HCT116 (cell line): ENCODE results near the gene BNC2. TPM values are rescaled to one million over a fixed set of nuclear protein-coding genes. Genes with fewer than 3 reads are reported as not detected.
"Not testable (repeated sequence)": the region's sequence is repeated elsewhere in the genome, so short reads cannot be mapped to it uniquely, and the experiment has no call there.

ENCODE experiments used
- ATAC-seq: fragments of 200-7000 bp; cut with Tn5 transposase; 2 replicates; pipeline ENCODE4 v1.9.1; 2020; ENCODE audit warnings: mild to moderate bottlenecking, moderate library complexity
- BruUV-seq: library from RNA; stranded (reverse); fragments of 400-500 nt; replicated peaks from 2 replicates; lab custom pipeline; 2021; lab: Mats Ljungman, UMichigan
- CTCF ChIA-PET: fragments of 300-600 bp; sonication (Branson Sonifier 250); formaldehyde crosslinking; loops from one replicate; lab custom pipeline; 2021; ENCODE audit warnings: antibody characterized with exemption; lab: Charles Lee
- POLR2A ChIA-PET: fragments of 300-600, 350-600 bp; sonication (Branson Sonifier 250); formaldehyde crosslinking; loops from one replicate; lab custom pipeline; 2021; ENCODE audit warnings: antibody characterized with exemption; lab: Charles Lee
- RAD21 ChIA-PET, 2 experiments: fragments of 300-600 bp; sonication (Branson Sonifier 250); formaldehyde crosslinking; loops; one replicate each; lab custom pipeline; 2023; ENCODE audit warnings: low total read pairs in 2 of 2; ENCODE audit not compliant: uncharacterized antibody in 2 of 2, unreplicated experiment in 2 of 2, low non-redundant PET in 1 of 2; lab: Charles Lee
- DNase-seq: peaks from one replicate; pipeline ENCODE4 v3.0.0-alpha.2; 2010; ENCODE audit warnings: low read depth, low spot score
- H2AFZ ChIP-seq: fragments of 200-600 bp; shearing (Covaris generic), sonication (generic); 2 replicates; pipeline ENCODE4 v1.6.1; 2017; ENCODE audit warnings: low read depth, mixed run types, mixed read lengths, antibody characterized with exemption, low read length; ENCODE audit not compliant: poor library complexity, severe bottlenecking
- H3K27ac ChIP-seq: 2 replicates; pipeline ENCODE4 v1.5.1; 2012; ENCODE audit warnings: low read depth, low read length
- H3K27me3 ChIP-seq: fragments of 200-600 bp; sonication (generic); 2 replicates; pipeline ENCODE4 v1.6.1; 2016; ENCODE audit warnings: mixed run types, low read length, mixed read lengths; ENCODE audit not compliant: insufficient read depth
- H3K36me3 ChIP-seq, 2 experiments: fragments of 200-500 bp in 1 of 2; fragments of 200-600 bp in 1 of 2; sonication (Bioruptor generic) in 1 of 2; sonication (generic) in 1 of 2; 2 replicates each; pipeline versions ENCODE4 v1.5.1 to v1.6.1; 2014 to 2016; ENCODE audit warnings: low read length in 2 of 2, inconsistent platforms in 1 of 2, mixed read lengths in 1 of 2, mixed run types in 1 of 2; ENCODE audit not compliant: insufficient read depth in 2 of 2, control insufficient read depth in 1 of 2
- H3K4me1 ChIP-seq, 2 experiments: fragments of 200-600 bp in 1 of 2; sonication (generic) in 1 of 2; 2 replicates each; pipeline versions ENCODE4 v1.5.1 to v1.6.1; 2012 to 2017; ENCODE audit warnings: low read length in 2 of 2, inconsistent platforms in 1 of 2, mild to moderate bottlenecking in 1 of 2, mixed read lengths in 1 of 2, mixed run types in 1 of 2, moderate library complexity in 1 of 2; ENCODE audit not compliant: insufficient read depth in 2 of 2, control insufficient read depth in 1 of 2
- H3K4me2 ChIP-seq: fragments of 200-600 bp; sonication (generic); 2 replicates; pipeline ENCODE4 v1.6.1; 2017; ENCODE audit warnings: mixed run types, low read length, mixed read lengths
- H3K4me3 ChIP-seq, 2 experiments: fragments of 200-600 bp in 1 of 2; sonication (generic) in 1 of 2; replicated peaks in 1 of 2; 2 replicates each; pipeline ENCODE4 v1.5.1; 2011 to 2016; ENCODE audit warnings: low read length in 2 of 2, control low read depth in 1 of 2, low read depth in 1 of 2, mild to moderate bottlenecking in 1 of 2, mixed read lengths in 1 of 2, mixed run types in 1 of 2
- H3K79me2 ChIP-seq: fragments of 200-600 bp; sonication (generic); 2 replicates; pipeline ENCODE4 v1.6.1; 2017; ENCODE audit warnings: mild to moderate bottlenecking, mixed run types, low read length, moderate library complexity, mixed read lengths; ENCODE audit not compliant: insufficient read depth
- H3K9ac ChIP-seq: fragments of 200-600 bp; sonication (generic); 2 replicates; pipeline ENCODE4 v1.6.1; 2016; ENCODE audit warnings: low read length, mixed read lengths
- H3K9me2 ChIP-seq: fragments of 200-600 bp; sonication (generic), shearing (Covaris generic); 2 replicates; pipeline ENCODE4 v1.6.1; 2017; ENCODE audit warnings: mixed run types, mild to moderate bottlenecking, moderate library complexity; ENCODE audit not compliant: insufficient read depth
- H3K9me3 ChIP-seq, 2 experiments: fragments of 200-500 bp in 1 of 2; fragments of 200-600 bp in 1 of 2; sonication (Bioruptor generic) in 1 of 2; sonication (generic) in 1 of 2; 2 replicates each; pipeline ENCODE4 v1.6.1; 2014 to 2017; ENCODE audit warnings: low read length in 2 of 2, mixed read lengths in 2 of 2, inconsistent platforms in 1 of 2, low read depth in 1 of 2, mild to moderate bottlenecking in 1 of 2, mixed run types in 1 of 2, moderate library complexity in 1 of 2; ENCODE audit not compliant: control insufficient read depth in 1 of 2, insufficient read depth in 1 of 2
- H4K20me1 ChIP-seq: fragments of 200-600 bp; sonication (generic), shearing (Covaris generic); 2 replicates; pipeline ENCODE4 v1.6.1; 2017; ENCODE audit warnings: mixed run types, mild to moderate bottlenecking, moderate library complexity; ENCODE audit not compliant: insufficient read depth
- JUND ChIP-seq: IDR thresholded peaks from 2 replicates; pipeline ENCODE4 v1.6.1; 2012
- POLR2AphosphoS5 ChIP-seq: IDR thresholded peaks from 2 replicates; pipeline ENCODE4 v1.6.1; 2011; ENCODE audit warnings: mild to moderate bottlenecking, low read depth, low read length, moderate library complexity
- SP1 ChIP-seq: IDR thresholded peaks from 2 replicates; pipeline ENCODE4 v1.6.1; 2012; ENCODE audit warnings: low read depth
- intact Hi-C: fragments of 100-400 bp; cut with micrococcal nuclease; formaldehyde crosslinking; loops from 2 replicates; pipeline ENCODE4 v1.10.0; 2022
- total RNA-seq: library from RNA; stranded (reverse); gene quantifications from one replicate; pipeline ENCODE4 v1.2.1, GENCODE V29; 2021; ENCODE audit not compliant: unreplicated experiment
- TF ChIP-seq, protein P1 (sequence below): IDR thresholded peaks from 2 replicates; pipeline ENCODE4 v1.6.1; 2011; ENCODE audit warnings: mild to moderate bottlenecking, low read length, moderate library complexity; ENCODE audit not compliant: insufficient replicate concordance; ENCODE audit errors: extremely low read depth

Gene BNC2
- total RNA-seq, 1 experiment from 2014 or later = 0.37 TPM

DNA sequence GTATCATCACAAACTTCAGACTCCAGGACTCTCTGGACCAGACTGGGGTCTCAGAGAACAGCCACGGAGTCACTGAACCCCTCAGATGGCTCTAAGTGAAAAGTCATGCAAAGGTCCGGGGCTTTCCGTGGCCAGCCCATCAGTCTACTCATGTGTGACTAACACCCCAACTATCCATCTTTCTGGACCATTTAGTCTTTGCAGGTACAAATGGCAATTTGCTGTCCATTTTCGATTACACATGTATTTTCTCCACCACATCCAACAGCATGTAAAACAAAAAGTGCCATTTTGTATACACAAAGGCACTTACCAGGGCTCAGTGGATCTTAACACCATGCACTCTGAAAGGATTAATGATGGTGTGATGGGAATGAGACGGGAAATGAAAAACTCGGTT lies 387.7 kb downstream of the BNC2 start:
- Histone ChIP-seq H3K79me2 (no peaks in the 10 kb centered on the region), H4K20me1 (no peaks in the 10 kb centered on the region), H3K27ac (no peak overlapping the region), H2AFZ (no peak overlapping the region), H3K9me3 (no peaks in the 10 kb centered on the region), H3K27me3 (peaks cover 32% of the 10 kb centered on the region), H3K9ac (no peak overlapping the region), H3K36me3 (no peaks in the 10 kb centered on the region), H3K9me2 (no peaks in the 10 kb centered on the region), H3K4me2 (no peak overlapping the region), H3K4me3 (no peak overlapping the region), H3K4me1 (no peaks in the 10 kb centered on the region)
- ChIA-PET RAD21 (no interaction called here), POLR2A (no interaction called here), CTCF (no interaction called here)
- no peak for DNase-seq
- no peak for ATAC-seq
- intact Hi-C loops = no loop called here
- TF ChIP-seq JUND (no peak), SP1 (no peak), POLR2AphosphoS5 (no peak)
- TF ChIP-seq, protein P1, sequence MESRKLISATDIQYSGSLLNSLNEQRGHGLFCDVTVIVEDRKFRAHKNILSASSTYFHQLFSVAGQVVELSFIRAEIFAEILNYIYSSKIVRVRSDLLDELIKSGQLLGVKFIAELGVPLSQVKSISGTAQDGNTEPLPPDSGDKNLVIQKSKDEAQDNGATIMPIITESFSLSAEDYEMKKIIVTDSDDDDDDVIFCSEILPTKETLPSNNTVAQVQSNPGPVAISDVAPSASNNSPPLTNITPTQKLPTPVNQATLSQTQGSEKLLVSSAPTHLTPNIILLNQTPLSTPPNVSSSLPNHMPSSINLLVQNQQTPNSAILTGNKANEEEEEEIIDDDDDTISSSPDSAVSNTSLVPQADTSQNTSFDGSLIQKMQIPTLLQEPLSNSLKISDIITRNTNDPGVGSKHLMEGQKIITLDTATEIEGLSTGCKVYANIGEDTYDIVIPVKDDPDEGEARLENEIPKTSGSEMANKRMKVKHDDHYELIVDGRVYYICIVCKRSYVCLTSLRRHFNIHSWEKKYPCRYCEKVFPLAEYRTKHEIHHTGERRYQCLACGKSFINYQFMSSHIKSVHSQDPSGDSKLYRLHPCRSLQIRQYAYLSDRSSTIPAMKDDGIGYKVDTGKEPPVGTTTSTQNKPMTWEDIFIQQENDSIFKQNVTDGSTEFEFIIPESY = no peak
- no TSS peak for BruUV-seq

DNA sequence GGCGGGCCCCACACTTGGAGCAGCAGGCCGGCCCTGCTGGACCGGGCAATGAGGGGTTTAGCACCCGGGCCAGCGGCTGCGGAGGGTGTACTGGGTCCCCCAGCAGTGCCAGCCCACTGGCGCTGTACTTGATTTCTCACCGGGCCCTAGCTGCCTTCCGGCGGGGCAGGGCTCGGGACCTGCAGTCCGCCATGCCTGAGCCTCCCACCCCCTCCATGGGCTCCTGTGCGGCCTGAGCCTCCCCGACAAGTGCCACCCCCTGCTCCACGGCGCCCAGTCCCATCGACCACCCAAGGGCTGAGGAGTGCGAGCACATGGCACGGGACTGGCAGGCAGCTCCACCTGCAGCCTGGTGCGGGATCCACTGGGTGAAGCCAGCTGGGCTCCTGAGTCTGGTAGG lies 389.9 kb downstream of the BNC2 start:
- H3K9me2 ChIP-seq, RAD21 ChIA-PET, H3K79me2 ChIP-seq, H3K36me3 ChIP-seq, H2AFZ ChIP-seq, H4K20me1 ChIP-seq, H3K4me1 ChIP-seq, H3K4me3 ChIP-seq, BruUV-seq, H3K27ac ChIP-seq, DNase-seq, ATAC-seq, CTCF ChIA-PET, H3K9ac ChIP-seq, POLR2A ChIA-PET, intact Hi-C loops, H3K4me2 ChIP-seq, H3K9me3 ChIP-seq: not testable (repeated sequence)
- H3K27me3 ChIP-seq = peaks cover 21% of the 10 kb centered on the region
